HG02642 (cell line): Measurements from ENCODE around the gene EPHA6.

Experiments used
- ATAC-seq: cut with Tn5 transposase; IDR thresholded peaks from one replicate; pipeline ENCODE4 v1.9.1; 2021; ENCODE audit warnings: mild to moderate bottlenecking; ENCODE audit not compliant: unreplicated experiment, poor library complexity

EPHA6 gene

DNA sequence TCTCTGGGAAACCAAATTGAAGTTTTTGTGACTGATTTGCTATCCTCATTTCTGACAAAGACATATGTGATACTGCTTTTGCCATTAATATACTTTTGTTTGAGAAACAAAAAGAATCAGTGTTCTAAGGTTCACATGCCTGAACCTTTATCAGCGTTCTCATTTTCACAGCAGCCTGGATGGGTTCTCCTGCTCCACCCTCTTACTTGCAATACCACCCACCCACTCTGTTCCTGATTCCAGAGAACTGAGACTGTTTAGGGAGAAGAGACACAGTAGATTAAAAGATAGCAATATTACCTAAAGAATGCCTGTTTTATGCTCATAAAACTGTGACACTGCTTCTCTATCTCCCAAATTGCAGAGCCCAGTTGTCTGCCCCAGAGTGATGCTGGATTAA lies 924.4 kb downstream of the EPHA6 start:
- no peak for ATAC-seq

- ATAC-seq = no peak
Measured at GRCh38 chr3:97742036-97742435, 927.6 kb downstream of the EPHA6 start.

GRCh38 chr3:97744289-97744688 lies 929.9 kb downstream of the EPHA6 start:
- ATAC-seq = no peak

DNA sequence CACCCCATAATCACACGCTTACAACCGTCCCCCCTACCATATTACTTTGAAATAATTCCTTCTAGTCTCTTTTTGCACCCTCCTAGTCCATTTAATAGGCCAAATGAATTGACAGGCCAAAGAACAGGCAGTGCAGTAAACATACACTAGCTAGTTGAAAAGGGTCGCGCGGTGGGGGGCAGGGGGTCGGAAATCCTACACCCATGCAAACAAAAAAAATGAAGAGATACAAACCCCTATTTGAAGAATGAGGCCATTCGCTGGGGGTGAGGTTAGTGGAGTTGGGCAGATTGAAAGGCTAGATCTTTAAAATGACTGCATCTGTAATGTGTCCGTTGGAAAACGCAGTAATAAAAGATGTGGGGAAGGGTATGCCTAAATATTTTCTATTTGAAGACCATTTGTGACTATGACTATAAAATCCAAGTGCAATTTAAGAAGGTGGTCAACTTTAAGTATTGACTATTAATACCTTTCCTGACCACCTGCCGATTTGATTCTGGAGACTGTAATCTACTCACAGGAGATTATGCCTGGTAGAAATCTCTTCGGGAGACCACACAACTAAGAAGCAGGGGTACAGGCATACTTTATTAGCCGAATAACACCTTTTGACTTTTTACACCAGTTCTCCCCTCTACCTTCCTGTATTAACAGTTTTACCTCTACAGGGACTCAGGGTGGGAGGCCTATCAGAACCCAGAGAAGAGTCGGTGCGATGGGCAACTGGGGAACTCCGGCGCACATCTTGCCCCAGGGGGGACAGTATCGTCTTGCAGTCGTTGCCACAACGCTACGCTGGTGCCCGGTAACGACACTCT lies 949.4 kb downstream of the EPHA6 start:
- no peak for ATAC-seq

DNA sequence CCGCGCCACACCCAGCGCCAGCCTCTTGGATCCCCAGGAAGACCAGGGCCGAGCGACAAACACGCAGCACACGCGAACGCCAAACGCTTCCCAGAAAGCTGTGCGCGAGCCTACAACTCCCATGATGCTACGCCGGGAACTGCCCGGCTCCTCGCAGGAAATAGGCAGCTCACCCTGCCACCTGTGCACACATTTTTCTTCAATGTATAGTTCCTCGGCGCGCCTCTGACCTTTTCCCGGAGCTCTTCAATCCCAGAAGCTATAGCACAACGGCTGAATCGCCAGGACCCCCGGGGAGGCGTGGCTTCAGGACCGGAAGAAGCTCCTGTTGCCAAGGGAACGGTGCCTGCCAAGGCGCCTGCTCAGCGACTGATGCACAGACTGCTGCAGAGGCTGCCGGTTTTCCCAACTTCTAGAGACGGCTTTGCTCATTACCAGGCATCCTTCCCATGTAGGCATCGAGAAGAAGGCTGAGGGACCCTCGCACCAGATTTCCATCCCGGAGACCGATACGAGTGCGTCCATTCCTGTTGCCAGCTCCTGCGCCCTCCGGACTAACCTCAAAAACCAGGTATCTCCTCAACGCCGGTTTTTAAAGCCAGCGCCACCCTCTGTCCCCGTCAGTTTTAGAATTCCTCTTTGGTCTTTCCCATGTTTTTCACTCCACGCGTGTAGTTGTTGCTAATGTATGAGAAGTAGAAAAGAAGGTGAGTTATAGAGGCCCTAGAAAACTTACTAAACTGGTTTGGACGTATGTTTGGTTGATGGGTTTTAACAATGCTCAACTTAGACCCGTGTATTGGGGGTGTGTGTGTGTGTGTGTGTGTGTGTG lies 950.2 kb downstream of the EPHA6 start, which contains the start of gene ARL6:
TSS of gene ARL6 (plus strand) at position 352 of the 832 bp plus-strand sequence. CDS start 3,350 bp downstream, outside the sequence.
- peak; percentile 98 for ATAC-seq

GRCh38 chr3:97765336-97765735 lies 950.9 kb downstream of the EPHA6 start:
- ATAC-seq = no peak

GRCh38 chr3:97772926-97773325 lies 958.5 kb downstream of the EPHA6 start:
- no peak for ATAC-seq

- no peak for ATAC-seq
Measured at GRCh38 chr3:97778152-97778551, 963.8 kb downstream of the EPHA6 start.

DNA sequence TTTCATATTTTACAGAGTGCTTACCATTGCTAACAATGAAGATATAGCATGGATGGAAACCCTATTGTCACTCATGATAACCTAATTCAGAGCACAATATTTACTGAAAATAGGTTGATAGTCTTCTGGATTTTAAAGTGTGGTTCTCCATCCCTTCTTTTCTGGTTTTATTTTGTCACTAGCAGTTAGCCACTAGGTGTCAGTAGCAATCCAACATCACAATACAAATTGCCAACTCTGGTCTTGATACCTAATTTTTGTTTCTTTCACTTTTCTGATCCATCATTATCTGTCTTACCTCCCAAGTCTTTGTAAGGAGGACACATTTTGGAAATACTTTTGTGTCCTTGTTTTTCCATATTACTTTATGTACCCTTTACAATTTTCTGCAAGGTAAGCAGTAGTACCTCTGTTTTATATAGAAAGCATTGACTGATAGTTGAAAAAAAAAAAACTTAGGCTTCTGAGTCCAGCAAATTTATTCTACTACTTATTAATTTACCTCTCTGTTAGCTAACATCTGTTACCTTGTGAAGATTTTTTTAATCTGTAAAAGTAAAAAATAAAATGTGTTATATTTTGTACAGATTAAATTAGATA lies 979.1 kb downstream of the EPHA6 start:
- ATAC-seq = no peak

- no peak for ATAC-seq
Measured at GRCh38 chr3:97795951-97796350, 981.6 kb downstream of the EPHA6 start.
